Thyroid gland (tissue), 4 donors: ENCODE measurements around the gene C1QL4. TPM values are rescaled to one million over a fixed set of nuclear protein-coding genes. Genes with fewer than 3 reads are reported as not detected.

Experiments used
- DNase-seq, 2 donors: peaks; one replicate each; pipeline ENCODE4 v3.0.0-alpha.2; 2019
- H3K27ac ChIP-seq, 3 donors: fragments of 200-600 bp; sonication (generic); 1 replicate in 2 of 3; 2 replicates in 1 of 3; pipeline ENCODE4 v1.5.1; 2016 to 2019; ENCODE audit warnings: mild to moderate bottlenecking in 1 of 3, moderate library complexity in 1 of 3
- H3K27me3 ChIP-seq: fragments of 200-600 bp; sonication (generic); one replicate; pipeline ENCODE4 v1.5.1; 2019
- H3K36me3 ChIP-seq, 2 donors: fragments of 200-600 bp; sonication (generic); one replicate each; pipeline ENCODE4 v1.5.1; 2016 to 2019
- H3K4me1 ChIP-seq, 2 donors: fragments of 200-600 bp; sonication (generic); one replicate each; pipeline ENCODE4 v1.5.1; 2017 to 2019
- H3K4me3 ChIP-seq, 3 donors: fragments of 200-600 bp; sonication (generic); replicated peaks in 1 of 3; 1 replicate in 2 of 3; 2 replicates in 1 of 3; pipeline ENCODE4 v1.5.1; 2016; ENCODE audit warnings: mild to moderate bottlenecking in 1 of 3
- H3K9me3 ChIP-seq: fragments of 200-600 bp; sonication (generic); one replicate; pipeline ENCODE4 v1.5.1; 2017
- POLR2A ChIP-seq, 2 donors: fragments of 450-650 bp; IDR thresholded peaks; one replicate each; pipeline ENCODE4 v1.6.1; 2017; ENCODE audit warnings: antibody characterized with exemption in 2 of 2, mild to moderate bottlenecking in 2 of 2, moderate library complexity in 1 of 2
- WGBS, 2 donors: methylation state at CpG; one replicate each; pipeline ENCODE4 v1.1.5; 2017; 5-methylcytosine and 5-hydroxymethylcytosine counted together
- intact Hi-C: fragments of 100-400 bp; cut with DNase I; formaldehyde crosslinking; loops from one replicate; pipeline ENCODE4 v1.15.1; 2023
- total RNA-seq, 4 donors: library from RNA; depleted of rRNA; stranded (reverse); fragments of >200 nt; gene quantifications; one replicate each; pipeline ENCODE4 v1.2.3, GENCODE V29; 2016
- TF ChIP-seq, protein P1 (sequence below), 6 experiments: fragments of 200-600 bp in 3 of 6; fragments of 450-650 bp in 3 of 6; sonication (generic) in 3 of 6; IDR thresholded peaks; one replicate each; pipeline ENCODE4 v1.5.1; 2016 to 2019; ENCODE audit warnings: antibody characterized with exemption in 6 of 6, mild to moderate bottlenecking in 2 of 6, inconsistent platforms in 1 of 6, moderate library complexity in 1 of 6

The C1QL4 gene
- total RNA-seq, 4 donors from 2014 or later: 0.67 to 1.2 (median 0.73) TPM; not detected in 1

DNA sequence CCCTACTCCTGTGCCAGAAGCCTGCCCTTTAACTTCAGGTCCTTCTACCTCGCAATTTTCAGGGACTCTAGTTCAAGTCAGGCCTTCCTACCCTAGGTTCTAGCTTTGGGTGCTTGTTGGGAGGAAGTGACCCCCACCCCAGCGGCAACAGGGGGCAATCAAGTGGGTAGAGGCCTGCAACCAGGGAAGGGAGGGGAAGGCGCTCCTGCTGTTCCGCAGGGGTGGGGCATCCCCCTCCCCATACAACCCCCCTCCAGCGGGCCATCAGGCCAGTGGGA is 42.2 kb downstream of the C1QL4 start:
- WGBS, 2 donors: 59 to 64% methylated on average over 2 to 3 of the region's 5 CpGs
- Histone ChIP-seq H3K27me3 (peaks cover 16% of the 10 kb centered on the region), H3K36me3 (no peaks in the 10 kb centered on the region), H3K27ac (no peak overlapping the region), H3K9me3 (no peaks in the 10 kb centered on the region), H3K4me3 (no peak overlapping the region), H3K4me1 (peaks cover 18 to 22% of the 10 kb centered on the region in 2 donors)
- no peak for TF ChIP-seq POLR2A (IDR thresholded peaks at IDR 0.05)
- TF ChIP-seq, protein P1, sequence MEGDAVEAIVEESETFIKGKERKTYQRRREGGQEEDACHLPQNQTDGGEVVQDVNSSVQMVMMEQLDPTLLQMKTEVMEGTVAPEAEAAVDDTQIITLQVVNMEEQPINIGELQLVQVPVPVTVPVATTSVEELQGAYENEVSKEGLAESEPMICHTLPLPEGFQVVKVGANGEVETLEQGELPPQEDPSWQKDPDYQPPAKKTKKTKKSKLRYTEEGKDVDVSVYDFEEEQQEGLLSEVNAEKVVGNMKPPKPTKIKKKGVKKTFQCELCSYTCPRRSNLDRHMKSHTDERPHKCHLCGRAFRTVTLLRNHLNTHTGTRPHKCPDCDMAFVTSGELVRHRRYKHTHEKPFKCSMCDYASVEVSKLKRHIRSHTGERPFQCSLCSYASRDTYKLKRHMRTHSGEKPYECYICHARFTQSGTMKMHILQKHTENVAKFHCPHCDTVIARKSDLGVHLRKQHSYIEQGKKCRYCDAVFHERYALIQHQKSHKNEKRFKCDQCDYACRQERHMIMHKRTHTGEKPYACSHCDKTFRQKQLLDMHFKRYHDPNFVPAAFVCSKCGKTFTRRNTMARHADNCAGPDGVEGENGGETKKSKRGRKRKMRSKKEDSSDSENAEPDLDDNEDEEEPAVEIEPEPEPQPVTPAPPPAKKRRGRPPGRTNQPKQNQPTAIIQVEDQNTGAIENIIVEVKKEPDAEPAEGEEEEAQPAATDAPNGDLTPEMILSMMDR (IDR thresholded peaks at IDR 0.05): no peak
- intact Hi-C loops: loop anchor here (5.0 kb wide), 1 partner anchor 38 kb away; no protein-coding TSS in a partner anchor
- no peak for DNase-seq

DNA sequence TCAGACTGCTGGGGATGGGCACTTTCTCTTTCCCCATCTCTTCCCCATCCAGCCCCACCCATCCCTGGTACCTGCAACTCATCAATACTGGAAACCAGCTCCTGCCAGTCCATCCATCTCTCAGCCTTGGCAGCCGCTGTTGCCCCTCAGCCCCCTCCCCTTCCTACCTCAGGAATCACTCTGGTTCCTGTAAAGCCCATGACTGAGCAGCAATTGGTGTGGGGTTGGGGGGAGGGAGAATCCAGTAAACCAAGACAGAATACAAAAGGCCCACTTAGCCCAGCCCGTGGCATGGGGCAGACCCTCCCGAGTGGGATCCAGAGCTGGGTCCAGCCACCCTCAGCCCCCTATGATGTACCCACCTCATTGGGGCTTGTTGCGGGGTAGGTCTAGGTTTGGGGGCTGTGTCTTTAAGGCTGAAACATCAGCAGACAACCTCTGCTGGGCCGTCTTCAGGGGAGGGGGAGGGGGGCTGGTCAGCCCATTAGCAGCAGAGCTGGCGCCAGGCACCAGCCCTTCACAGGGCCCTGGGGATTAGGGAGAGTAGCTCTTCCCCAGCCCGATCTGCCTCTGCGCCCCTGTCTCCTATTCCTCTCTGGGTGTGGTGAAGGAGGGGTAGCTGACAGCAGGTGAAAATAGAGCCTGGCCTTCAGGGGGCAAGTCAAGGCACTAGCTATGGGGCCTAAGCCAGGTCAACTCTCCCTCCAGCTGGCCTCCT is 42.7 kb downstream of the C1QL4 start:
- no peak for TF ChIP-seq POLR2A (IDR thresholded peaks at IDR 0.05)
- TF ChIP-seq, protein P1 (IDR thresholded peaks at IDR 0.05): no peak

GRCh38 chr12:49293056-49293956 is 43.7 kb downstream of the C1QL4 start:
- H3K27me3 ChIP-seq: peaks cover 12% of the 10 kb centered on the region
- no peak for TF ChIP-seq POLR2A (IDR thresholded peaks at IDR 0.05)
- TF ChIP-seq, protein P1 (IDR thresholded peaks at IDR 0.05): no peak
- peaks cover 18 to 22% of the 10 kb centered on the region in 2 donors for H3K4me1 ChIP-seq
- no peak overlapping the region for H3K27ac ChIP-seq
- no peak for DNase-seq
- 40 to 61% methylated on average over 14 to 15 of the region's 18 CpGs for WGBS, 2 donors
- H3K4me3 ChIP-seq: no peak overlapping the region
- no peaks in the 10 kb centered on the region for H3K9me3 ChIP-seq
- H3K36me3 ChIP-seq: no peaks in the 10 kb centered on the region
- intact Hi-C loops: loop anchor here (5.0 kb wide), 1 partner anchor 39 kb away; no protein-coding TSS in a partner anchor

More for the DNA sequence above, 42.7 kb downstream of the C1QL4 start:
- 88 to 92% methylated on average over 7 to 8 of the region's 8 CpGs for whole genome bisulfite sequencing, 2 donors
- H3K4me3 ChIP-seq: no peak overlapping the region
- no peaks in the 10 kb centered on the region for H3K36me3 ChIP-seq
- H3K27me3 ChIP-seq: peaks cover 16% of the 10 kb centered on the region
- peaks cover 18 to 22% of the 10 kb centered on the region in 2 donors for H3K4me1 ChIP-seq
- no peaks in the 10 kb centered on the region for H3K9me3 ChIP-seq
- intact Hi-C loops: loop anchor here (5.0 kb wide), 1 partner anchor 38 kb away; no protein-coding TSS in a partner anchor
- no peak for DNase-seq
- no peak overlapping the region for H3K27ac ChIP-seq

DNA sequence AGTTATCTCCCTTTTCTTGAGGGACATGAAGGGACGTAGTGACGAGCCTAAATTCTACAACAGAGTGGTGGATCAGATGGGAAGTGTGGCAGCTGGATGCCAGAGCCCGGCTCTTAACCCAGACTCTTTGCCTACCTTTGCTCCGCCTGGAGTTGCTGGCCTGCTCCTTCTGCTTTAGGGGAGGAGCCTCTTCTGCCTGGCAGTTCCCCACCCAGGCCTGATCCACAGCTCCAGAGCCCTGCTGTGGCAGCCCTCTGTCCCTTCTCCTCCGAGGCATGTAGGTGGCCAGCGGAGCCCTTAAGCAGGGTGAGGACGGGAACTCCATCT is 44.3 kb downstream of the C1QL4 start:
- peaks cover 6% of the 10 kb centered on the region for H3K27me3 ChIP-seq
- TF ChIP-seq POLR2A (IDR thresholded peaks at IDR 0.05): no peak
- TF ChIP-seq, protein P1 (IDR thresholded peaks at IDR 0.05): no peak
- peaks cover 18 to 22% of the 10 kb centered on the region in 2 donors for H3K4me1 ChIP-seq
- no peak overlapping the region for H3K27ac ChIP-seq
- no peaks in the 10 kb centered on the region for H3K9me3 ChIP-seq
- no peak overlapping the region for H3K4me3 ChIP-seq
- no peak for DNase-seq
- 72 to 75% methylated on average over 6 to 7 of the region's 7 CpGs for WGBS, 2 donors
- intact Hi-C loops: loop anchor here (5.0 kb wide), 1 partner anchor 40 kb away; no protein-coding TSS in a partner anchor
- no peaks in the 10 kb centered on the region for H3K36me3 ChIP-seq
